HL-60 (cell line): ENCODE results near the gene SFI1.

Source experiments
- GABPA ChIP-seq: IDR thresholded peaks from 2 replicates; pipeline ENCODE4 v1.6.1; 2012; ENCODE audit warnings: low read depth
- SPI1 ChIP-seq: IDR thresholded peaks from 2 replicates; pipeline ENCODE4 v1.6.1; 2012; ENCODE audit warnings: low read depth, mild to moderate bottlenecking, borderline replicate concordance
- TF ChIP-seq, protein P1 (sequence below): IDR thresholded peaks from one replicate; pipeline ENCODE4 v1.5.1; 2011; ENCODE audit warnings: low read length, control low read depth, inconsistent platforms; ENCODE audit not compliant: insufficient read depth
- TF ChIP-seq, protein P2 (sequence below): IDR thresholded peaks from 2 replicates; pipeline ENCODE4 v1.6.1; 2012; ENCODE audit warnings: low read depth; ENCODE audit not compliant: insufficient replicate concordance

DNA sequence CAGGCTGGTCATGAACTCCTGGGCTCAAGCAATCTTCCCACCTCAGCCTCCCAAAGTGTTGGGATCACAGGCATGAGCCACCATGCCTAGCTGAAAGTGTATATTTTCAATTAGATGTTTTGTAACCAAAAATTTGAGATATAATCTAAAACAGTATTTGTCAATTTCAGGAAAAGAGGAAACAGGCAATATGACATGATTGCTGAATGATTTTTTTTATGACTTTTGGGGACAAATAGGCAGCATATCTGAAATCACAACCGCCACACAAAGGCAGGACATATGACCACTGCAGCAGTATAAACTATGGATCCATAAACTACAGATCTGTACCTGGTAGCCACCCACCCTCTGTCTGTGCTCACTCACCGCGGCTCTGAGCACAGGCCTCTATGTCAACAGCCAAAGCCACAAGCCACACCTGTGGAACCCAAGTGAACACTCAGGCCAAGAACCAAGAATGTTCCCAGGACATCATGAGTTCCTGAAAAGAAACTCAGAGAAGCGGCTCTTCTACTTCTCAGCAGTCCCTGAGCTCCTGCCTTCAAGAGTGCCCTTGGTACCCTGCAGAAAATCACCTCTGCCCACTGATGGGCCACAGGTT is 143.2 kb downstream of the SFI1 start:
- TF ChIP-seq, protein P1, sequence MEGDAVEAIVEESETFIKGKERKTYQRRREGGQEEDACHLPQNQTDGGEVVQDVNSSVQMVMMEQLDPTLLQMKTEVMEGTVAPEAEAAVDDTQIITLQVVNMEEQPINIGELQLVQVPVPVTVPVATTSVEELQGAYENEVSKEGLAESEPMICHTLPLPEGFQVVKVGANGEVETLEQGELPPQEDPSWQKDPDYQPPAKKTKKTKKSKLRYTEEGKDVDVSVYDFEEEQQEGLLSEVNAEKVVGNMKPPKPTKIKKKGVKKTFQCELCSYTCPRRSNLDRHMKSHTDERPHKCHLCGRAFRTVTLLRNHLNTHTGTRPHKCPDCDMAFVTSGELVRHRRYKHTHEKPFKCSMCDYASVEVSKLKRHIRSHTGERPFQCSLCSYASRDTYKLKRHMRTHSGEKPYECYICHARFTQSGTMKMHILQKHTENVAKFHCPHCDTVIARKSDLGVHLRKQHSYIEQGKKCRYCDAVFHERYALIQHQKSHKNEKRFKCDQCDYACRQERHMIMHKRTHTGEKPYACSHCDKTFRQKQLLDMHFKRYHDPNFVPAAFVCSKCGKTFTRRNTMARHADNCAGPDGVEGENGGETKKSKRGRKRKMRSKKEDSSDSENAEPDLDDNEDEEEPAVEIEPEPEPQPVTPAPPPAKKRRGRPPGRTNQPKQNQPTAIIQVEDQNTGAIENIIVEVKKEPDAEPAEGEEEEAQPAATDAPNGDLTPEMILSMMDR, result no peak
- no peak for TF ChIP-seq SPI1
- TF ChIP-seq, protein P2, sequence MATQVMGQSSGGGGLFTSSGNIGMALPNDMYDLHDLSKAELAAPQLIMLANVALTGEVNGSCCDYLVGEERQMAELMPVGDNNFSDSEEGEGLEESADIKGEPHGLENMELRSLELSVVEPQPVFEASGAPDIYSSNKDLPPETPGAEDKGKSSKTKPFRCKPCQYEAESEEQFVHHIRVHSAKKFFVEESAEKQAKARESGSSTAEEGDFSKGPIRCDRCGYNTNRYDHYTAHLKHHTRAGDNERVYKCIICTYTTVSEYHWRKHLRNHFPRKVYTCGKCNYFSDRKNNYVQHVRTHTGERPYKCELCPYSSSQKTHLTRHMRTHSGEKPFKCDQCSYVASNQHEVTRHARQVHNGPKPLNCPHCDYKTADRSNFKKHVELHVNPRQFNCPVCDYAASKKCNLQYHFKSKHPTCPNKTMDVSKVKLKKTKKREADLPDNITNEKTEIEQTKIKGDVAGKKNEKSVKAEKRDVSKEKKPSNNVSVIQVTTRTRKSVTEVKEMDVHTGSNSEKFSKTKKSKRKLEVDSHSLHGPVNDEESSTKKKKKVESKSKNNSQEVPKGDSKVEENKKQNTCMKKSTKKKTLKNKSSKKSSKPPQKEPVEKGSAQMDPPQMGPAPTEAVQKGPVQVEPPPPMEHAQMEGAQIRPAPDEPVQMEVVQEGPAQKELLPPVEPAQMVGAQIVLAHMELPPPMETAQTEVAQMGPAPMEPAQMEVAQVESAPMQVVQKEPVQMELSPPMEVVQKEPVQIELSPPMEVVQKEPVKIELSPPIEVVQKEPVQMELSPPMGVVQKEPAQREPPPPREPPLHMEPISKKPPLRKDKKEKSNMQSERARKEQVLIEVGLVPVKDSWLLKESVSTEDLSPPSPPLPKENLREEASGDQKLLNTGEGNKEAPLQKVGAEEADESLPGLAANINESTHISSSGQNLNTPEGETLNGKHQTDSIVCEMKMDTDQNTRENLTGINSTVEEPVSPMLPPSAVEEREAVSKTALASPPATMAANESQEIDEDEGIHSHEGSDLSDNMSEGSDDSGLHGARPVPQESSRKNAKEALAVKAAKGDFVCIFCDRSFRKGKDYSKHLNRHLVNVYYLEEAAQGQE, result no peak
- no peak for TF ChIP-seq GABPA
